K562 (cell line): ENCODE data around the gene CTCFL. TPM values are rescaled to one million over a fixed set of nuclear protein-coding genes. Genes with fewer than 3 reads are reported as not detected.

ENCODE experiments used
- ARID1B ChIP-seq: fragments of 450-650 bp; IDR thresholded peaks from 2 replicates; pipeline ENCODE4 v1.6.1; 2016; ENCODE audit warnings: antibody characterized with exemption, mild to moderate bottlenecking, inconsistent platforms
- ELF1 ChIP-seq: fragments of 200-800 bp; sonication (Bioruptor generic); IDR thresholded peaks from 2 replicates; pipeline ENCODE4 v1.6.1; 2016; ENCODE audit warnings: missing genetic modification characterization, missing compliant biosample characterization
- ILF3 ChIP-seq: fragments of 450-650 bp; IDR thresholded peaks from 2 replicates; pipeline ENCODE4 v1.6.1; 2018; ENCODE audit warnings: antibody characterized with exemption, mild to moderate bottlenecking, moderate library complexity, borderline replicate concordance
- KAT2B ChIP-seq: IDR thresholded peaks from one replicate; pipeline ENCODE4 v1.6.1; 2012; ENCODE audit warnings: low read depth, mild to moderate bottlenecking, control low read depth, inconsistent platforms, low read length, moderate library complexity
- NCOA2 ChIP-seq, 2 experiments: fragments of 450-650 bp; IDR thresholded peaks; 2 replicates each; pipeline ENCODE4 v1.6.1; 2018; ENCODE audit warnings: mild to moderate bottlenecking in 2 of 2, moderate library complexity in 1 of 2; ENCODE audit not compliant: partially characterized antibody in 2 of 2
- PRPF4 ChIP-seq: fragments of 200-400 bp; formaldehyde crosslinking; IDR thresholded peaks from one replicate; pipeline ENCODE4 v1.6.1; 2017; ENCODE audit warnings: low read length, low read depth, mild to moderate bottlenecking; ENCODE audit not compliant: insufficient read depth, poor library complexity, severe bottlenecking
- SIN3B ChIP-seq: fragments of 450-650 bp; IDR thresholded peaks from 2 replicates; pipeline ENCODE4 v1.6.1; 2017; ENCODE audit warnings: low read depth, mild to moderate bottlenecking, moderate library complexity
- ZNF133 ChIP-seq: fragments of 250-450 bp; sonication (Bioruptor Pico); IDR thresholded peaks from 2 replicates; pipeline ENCODE4 v1.4.0; 2020; ENCODE audit warnings: mild to moderate bottlenecking
- ZNF175 ChIP-seq: fragments of 200-800 bp; sonication (Bioruptor generic); IDR thresholded peaks from 2 replicates; pipeline ENCODE4 v1.6.1; 2016; ENCODE audit warnings: low read depth, mild to moderate bottlenecking, missing genetic modification characterization, missing compliant biosample characterization
- ZNF740 ChIP-seq, 3 experiments: fragments of 200-800 bp in 1 of 3; sonication (Bioruptor generic) in 1 of 3; sonication (generic) in 1 of 3; formaldehyde crosslinking in 1 of 3; IDR thresholded peaks; 2 replicates each; pipeline versions ENCODE4 v1.6.1 to v1.8.0; 2016 to 2022; ENCODE audit warnings: mild to moderate bottlenecking in 2 of 3, missing compliant biosample characterization in 2 of 3, missing genetic modification characterization in 2 of 3, missing genetic modification reagents in 1 of 3
- ZNF766 ChIP-seq: fragments of 200-800 bp; sonication (Bioruptor generic); conservative IDR thresholded peaks from 2 replicates; pipeline ENCODE4 v1.6.1; 2016; ENCODE audit warnings: missing genetic modification characterization, missing compliant biosample characterization
- polyA plus RNA-seq, 8 experiments: library from polyadenylated mRNA; depleted of rRNA in 4 of 8; stranded (reverse) in 5 of 8; unstranded in 3 of 8; fragments of >200 nt; fragmentation: Nextera tagmentation in 2 of 8; fragmentation: Illumina TruSeq in 1 of 8; extraction: Ambion mirVana in 2 of 8; extraction: Trizol in 1 of 8; gene quantifications; 2 replicates each; pipeline versions ENCODE4 v1.2.1 to v1.2.3, GENCODE V29; 2011 to 2014; ENCODE audit warnings: inconsistent platforms in 1 of 8, missing spikeins in 1 of 8
- total RNA-seq, 7 experiments: library from RNA; depleted of rRNA in 6 of 7; stranded (reverse); fragments of >200 nt in 6 of 7; fragmentation: Illumina TruSeq in 2 of 7; extraction: Trizol in 2 of 7; gene quantifications; 2 replicates each; pipeline versions ENCODE4 v1.2.1 to v1.2.3, GENCODE V29; 2011 to 2021; ENCODE audit warnings: low replicate concordance in 1 of 7
- TF ChIP-seq, protein P1 (sequence below): sonication (generic); formaldehyde crosslinking; IDR thresholded peaks from 2 replicates; pipeline ENCODE4 v1.8.1; 2023; ENCODE audit warnings: mild to moderate bottlenecking, missing genetic modification reagents
- TF ChIP-seq, protein P2 (sequence below): sonication (generic); formaldehyde crosslinking; IDR thresholded peaks from 2 replicates; pipeline ENCODE4 v1.8.0; 2022; ENCODE audit warnings: mild to moderate bottlenecking, missing genetic modification reagents

CTCFL gene
- total and polyA plus RNA-seq, 9 of the 15 experiments (the other 6 are each of a cell fraction or from before 2014, with no cell fraction given) = 42.4 to 188 (median 111) TPM

GRCh38 chr20:57556980-57557274 lies 32.0 kb upstream of the CTCFL start (continued):
- TF ChIP-seq ZNF175 (CRISPR knock-in tag) (no peak), SIN3B (no peak), ZNF740 (CRISPR knock-in tag; IDR thresholded peaks at IDR 0.05) (no peak), ZNF740 (tag; IDR thresholded peaks at IDR 0.05) (no peak), ARID1B (no peak), ILF3 (no peak), ZNF133 (no peak), ZNF766 (CRISPR knock-in tag) (no peak), PRPF4 (no peak), KAT2B (no peak), ELF1 (tag) (no peak), NCOA2 (IDR thresholded peaks at IDR 0.05; ENCODE audit: partially characterized antibody in 2 of 2) (no peak)
- TF ChIP-seq, protein P1, sequence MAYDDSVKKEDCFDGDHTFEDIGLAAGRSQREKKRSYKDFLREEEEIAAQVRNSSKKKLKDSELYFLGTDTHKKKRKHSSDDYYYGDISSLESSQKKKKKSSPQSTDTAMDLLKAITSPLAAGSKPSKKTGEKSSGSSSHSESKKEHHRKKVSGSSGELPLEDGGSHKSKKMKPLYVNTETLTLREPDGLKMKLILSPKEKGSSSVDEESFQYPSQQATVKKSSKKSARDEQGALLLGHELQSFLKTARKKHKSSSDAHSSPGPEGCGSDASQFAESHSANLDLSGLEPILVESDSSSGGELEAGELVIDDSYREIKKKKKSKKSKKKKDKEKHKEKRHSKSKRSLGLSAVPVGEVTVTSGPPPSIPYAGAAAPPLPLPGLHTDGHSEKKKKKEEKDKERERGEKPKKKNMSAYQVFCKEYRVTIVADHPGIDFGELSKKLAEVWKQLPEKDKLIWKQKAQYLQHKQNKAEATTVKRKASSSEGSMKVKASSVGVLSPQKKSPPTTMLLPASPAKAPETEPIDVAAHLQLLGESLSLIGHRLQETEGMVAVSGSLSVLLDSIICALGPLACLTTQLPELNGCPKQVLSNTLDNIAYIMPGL = no peak
- TF ChIP-seq, protein P2, sequence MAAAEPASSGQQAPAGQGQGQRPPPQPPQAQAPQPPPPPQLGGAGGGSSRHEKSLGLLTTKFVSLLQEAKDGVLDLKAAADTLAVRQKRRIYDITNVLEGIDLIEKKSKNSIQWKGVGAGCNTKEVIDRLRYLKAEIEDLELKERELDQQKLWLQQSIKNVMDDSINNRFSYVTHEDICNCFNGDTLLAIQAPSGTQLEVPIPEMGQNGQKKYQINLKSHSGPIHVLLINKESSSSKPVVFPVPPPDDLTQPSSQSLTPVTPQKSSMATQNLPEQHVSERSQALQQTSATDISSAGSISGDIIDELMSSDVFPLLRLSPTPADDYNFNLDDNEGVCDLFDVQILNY (CRISPR knock-in tag) = no peak
- TF ChIP-seq, all 486 proteins: peak for 0
